Glomerular visceral epithelial cell (primary cell): ENCODE data around the gene KIF2A.
A peak's percentile ranks its signal among the peaks of the same experiment; 100 is the strongest.

Experiments
- DNase-seq: peaks from one replicate; pipeline ENCODE4 v3.0.0-alpha.2; 2016; ENCODE audit errors: extremely low spot score

Gene KIF2A

DNA sequence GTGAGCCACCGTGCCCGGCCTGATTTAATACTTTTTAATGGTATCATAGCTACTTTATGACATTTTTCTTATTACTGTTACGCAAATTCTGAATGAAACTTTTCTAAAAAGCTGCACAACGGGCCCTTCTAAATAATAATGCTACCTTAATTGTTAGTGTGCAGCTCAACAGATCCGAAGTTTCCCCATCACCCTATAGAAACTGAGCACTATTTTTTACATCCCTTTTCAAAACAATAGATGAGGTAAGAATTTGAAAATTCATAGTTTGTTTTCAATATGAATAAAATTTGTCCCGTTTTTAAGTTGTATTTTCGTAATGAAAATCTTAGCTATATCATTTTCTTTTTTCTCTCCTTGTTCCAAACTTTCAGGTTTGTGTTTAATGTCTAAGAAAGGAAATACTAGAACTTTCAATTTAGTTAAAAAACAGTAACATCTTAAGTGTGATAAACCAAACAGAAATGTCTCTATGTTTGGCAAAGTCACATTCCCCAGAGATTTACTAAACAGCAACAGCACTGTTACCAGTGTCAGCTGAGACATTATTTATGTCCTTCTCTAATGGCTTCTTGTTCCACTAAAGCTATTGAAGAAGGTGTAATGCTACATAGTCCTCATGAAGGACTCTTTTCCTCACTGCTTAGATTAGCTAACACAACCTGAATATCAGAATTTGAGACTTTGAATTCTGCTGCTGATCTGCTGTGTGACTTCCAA, 22.9 kb downstream of the KIF2A start:
- no peak for DNase-seq

DNA sequence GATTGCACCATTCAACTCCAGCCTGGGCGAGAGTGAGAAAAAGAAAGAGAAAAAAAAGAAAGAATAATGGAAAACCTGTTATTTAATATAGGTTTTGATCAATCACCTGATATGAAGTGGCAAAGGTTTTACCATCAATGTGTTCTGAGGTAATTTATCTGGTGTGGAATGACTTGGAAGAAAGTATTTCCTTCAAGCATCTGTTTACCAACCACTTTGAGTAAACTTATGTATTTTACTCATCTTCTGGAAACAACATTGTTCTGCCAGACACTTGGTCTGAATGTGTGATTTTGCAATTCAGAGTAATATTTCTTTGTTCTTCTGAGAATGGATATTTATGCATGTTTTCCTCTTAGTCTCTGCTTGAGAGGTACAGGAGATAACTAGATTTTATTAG, 24.3 kb downstream of the KIF2A start:
- no peak for DNase-seq

DNA sequence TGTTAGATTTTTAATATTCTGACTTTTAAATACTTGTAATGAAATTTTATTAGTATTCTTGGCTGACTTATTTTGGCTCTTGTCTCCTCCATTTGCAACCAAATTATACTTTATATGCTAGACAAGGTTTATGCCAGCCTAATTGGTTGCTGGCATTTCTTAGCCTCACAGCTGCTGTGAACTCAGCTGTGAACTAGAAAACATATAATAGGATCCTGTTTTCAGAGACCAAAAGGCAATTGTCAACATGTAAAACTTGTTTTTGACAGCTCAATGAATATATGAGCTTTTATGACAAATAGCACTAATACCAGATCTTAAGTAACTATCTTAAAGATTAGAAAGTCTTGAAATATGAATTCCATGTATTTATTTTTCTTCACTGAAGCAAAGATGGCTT, 25.9 kb downstream of the KIF2A start:
- no peak for DNase-seq

DNA sequence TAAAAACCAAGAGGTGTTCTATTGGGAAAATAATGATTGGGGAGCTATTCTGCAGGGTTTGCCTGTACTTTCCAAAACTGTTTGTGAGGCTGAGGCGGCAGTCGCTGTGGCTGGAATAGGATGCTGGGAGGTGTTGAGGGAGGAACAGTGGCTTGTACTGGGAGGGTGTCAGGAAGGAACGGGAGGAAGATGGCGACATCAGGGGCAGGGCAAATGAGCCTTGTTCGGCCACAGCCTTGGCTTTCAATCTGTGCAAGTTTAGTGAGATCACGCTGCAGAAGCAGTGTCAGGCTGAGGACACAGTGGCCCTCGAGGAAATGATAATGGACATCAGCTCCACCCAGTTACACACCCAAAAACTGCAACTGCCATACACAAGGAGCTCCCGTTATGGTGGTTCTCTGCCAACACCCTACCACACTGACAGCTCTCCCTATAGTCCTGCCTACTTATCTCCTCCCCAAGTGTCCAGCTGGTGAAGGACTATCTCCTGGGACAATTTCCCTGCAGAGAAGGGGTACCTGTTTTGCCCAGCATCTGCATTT, 27.3 kb downstream of the KIF2A start:
- DNase-seq: no peak

DNA sequence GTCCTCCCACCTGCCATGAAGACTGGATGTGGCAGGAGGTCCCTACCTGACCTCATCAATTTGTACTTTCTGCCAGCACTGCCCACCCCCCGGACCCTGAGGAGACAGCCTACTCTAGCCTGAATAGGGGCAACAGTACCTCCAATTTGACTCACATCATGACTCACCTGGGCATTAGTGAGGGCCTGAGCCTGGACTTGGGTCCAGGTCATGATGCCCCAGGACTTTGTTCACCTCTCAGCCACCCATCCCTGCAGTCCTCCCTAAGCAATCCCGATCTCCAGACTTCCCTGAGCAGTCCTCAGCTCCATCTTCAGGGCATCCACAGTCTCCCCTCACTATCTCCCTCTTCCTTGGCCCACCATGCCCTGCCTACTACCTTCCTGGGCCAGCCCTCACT, 28.1 kb downstream of the KIF2A start:
- no peak for DNase-seq

DNA sequence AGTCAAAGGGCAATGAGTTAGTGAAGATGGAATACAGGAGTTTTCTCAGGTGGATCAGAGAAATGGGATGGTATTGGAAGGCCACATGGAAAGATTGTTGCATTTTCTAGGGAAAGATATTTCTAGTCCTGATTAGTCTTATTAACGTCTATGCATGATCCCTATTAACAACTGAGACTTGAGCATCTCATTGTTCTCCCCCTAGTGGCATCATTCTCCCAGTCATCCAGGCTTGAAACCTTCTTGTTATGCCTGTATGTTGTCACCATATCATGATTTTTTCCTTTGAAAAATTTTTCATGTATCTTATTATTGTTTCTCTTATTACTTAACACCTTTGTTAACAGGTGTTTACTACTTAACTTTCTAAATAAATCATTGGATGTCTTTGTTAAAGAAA, 34.4 kb downstream of the KIF2A start:
- no peak for DNase-seq

DNA sequence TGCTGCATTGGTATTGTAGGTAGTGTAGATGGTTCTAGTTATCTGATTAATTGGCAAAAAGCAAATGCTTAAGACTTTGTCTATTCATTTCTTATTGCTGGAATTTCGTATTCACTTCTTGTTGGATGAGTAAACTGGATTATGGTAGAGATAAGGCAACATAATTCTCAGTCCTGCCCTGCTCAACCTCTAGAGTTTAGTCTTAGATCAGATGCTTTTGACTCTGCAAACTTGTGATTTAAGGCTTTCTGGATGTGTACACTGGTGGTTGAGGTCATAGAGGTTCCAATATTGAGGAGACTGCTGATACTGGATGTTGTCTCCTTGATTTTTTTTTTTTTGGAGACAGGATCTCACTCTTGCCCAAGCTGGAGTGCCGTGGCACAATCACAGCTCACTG, 35.0 kb downstream of the KIF2A start:
- no peak for DNase-seq

DNA sequence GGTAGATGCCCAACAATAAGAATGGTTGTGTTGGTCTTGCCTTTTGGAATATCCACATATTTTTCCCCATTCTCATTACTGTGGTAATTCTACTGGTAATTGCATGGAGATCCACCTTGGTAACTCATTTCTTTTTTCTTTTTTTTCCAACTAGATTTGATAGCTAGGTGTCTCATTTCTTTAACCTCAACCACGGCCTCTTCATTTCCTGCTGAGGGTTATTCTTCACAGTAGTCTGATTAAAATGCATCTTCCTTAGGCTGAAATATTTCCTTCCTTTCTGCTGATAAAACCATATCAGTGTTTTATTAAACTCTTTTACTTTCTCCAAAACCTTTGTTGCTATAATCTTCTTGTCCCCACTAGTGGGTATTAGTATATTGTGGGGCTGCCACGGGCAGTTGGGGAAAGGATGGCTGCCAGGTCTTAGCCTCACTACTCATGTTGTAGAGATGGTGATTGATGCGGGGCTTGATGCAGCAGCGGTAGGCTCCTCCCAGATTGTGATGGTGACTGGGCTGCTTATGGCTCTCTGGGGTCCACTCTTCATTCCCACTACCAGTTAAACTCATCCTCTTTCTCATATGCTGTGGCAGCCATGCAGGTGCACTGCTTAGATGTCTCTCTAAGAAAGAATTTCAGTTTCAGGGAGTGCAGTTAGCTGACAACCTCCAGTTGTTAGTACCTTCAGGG, 35.9 kb downstream of the KIF2A start:
- no peak for DNase-seq

DNA sequence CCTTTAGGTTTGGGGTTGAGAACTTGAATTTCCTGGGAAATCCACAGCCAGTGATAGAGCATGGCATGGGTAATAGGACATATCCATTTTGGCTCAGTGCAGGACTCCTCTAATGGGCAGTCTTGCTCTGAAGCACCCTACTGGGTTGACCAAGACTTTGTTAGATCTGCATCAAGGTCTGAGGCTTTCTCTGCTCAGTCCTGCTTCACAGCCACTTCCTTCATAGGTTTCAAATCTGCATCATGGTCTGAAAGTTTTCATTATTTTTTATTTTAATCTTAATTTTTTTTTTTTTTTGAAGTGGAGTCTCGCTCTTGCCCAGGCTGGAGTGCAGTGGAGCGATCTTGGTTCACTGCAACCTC, 36.5 kb downstream of the KIF2A start:
- no peak for DNase-seq

DNA sequence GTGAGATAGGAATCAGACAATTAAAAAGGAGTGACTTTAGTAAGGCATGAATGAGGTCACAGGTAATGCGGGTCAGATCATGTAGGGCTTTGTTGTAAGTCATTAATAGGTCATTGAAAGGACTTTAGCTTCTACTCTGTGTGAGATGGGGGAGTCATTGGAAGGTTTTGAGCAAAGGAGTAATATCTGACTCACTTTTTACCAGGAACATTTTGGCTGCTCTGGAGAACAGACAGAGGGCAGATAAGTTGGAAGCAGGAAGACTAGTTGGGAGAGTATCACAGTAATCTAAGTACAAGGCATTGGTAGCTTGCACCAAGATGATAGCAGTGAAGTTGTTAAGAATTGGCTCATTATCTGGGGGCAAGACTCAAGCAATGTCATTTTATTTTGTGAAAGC, 37.4 kb downstream of the KIF2A start:
- DNase-seq: no peak

DNA sequence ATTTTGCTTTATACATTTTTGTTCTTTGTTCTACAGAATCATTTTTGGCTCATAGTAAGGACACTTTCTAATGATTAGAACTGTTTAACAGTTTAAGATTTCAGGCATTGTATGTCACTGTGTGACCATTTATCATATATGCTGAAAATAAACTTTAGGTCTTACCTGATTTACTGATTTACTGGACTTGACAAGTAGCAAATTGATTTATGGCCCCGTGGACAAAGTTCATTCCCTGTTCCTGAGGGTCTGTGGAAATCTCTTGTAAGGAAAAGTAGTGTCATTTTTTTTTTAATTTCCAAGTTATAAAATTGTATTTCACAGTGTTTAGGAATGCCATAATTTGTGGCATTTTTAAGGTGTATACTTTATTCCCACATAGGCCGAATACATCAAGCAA, 40.7 kb downstream of the KIF2A start:
- no peak for DNase-seq

DNA sequence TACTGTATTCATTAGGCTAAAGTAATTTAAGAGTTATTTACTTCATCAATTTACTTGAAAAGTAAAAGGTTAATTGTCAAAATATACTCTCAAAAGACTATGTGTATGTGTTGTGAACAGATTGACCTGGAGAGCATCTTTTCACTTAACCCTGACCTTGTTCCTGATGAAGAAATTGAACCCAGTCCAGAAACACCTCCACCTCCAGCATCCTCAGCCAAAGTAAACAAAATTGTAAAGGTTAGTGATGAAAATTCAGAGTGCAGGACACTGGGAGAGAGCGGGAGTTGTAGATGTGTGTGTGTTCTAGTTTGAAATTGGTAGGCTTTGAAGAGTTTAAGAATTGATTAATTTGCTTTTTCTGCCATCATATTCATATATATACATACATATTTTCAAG, 41.9 kb downstream of the KIF2A start:
- no peak for DNase-seq

DNA sequence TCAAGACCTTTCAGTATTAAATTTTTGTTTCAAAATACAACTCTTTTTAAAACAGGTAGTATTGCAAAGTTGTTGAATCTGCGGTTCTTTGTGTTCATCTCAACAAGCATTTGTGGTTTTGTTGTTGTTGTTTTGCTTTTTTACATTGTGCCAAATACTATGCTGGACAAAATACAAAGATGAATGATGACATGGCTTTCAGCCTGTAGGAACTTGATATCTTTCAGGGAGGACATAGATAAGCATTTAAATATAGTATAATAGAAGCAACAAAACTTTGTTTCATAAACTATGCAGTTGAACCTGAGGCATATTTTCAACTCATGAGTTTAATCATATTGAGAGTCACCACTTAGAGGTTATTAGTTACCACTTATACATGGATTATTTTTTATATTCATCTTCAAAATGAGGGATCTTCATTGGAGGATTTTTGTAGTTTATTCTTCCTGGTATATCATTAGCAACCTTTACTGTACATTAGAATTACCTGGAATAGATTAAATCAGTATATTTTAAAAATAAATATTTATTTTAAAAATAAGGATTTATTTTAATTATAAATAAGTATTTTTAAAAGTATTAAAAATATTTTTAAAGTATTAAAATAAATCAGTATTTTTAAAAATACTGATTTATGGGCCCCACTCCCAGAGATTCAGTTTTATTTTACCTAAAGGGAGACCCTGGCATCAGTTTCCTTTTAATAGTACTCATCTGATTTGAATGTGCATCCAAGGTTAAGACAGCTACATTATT, 42.9 kb downstream of the KIF2A start:
- DNase-seq: no peak

DNA sequence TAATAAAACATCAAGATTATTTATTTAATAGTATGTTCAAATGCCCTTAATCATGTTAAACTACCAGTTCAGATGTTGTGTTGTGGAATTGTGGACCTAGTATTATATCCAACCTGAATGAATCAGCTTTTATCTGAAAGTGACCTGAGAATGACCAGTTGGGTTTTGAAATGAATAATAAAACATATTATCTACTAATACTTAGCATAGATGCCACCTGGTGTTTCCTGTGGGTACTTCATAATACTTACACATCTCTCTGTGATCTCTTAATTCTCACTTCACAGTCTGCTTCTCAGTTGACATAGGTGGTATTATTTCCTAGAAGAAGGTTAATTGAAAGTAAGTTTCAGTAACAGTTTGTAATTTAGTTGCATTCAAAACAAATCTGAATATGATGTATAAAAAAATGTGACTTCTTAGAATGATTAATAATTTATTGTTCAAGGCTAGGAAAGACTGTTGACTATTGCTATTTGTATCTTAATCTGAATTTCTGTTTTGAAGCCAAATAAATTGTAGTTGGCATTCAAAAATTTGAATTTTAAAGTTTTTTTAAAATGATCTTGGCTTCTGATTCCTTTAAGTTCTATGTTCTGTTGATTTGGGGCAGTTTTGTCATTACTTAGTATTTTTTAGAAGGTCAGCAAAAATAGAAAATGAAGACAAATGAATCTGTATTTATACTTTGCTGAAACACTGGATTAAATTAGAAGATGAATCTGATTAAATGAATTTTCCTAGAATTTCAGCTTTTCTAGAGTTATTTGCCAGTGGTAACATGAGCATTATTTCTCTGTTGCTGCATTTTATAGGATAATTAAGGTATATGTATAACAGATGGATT, 48.2 kb downstream of the KIF2A start:
- peak; percentile 59 for DNase-seq

DNA sequence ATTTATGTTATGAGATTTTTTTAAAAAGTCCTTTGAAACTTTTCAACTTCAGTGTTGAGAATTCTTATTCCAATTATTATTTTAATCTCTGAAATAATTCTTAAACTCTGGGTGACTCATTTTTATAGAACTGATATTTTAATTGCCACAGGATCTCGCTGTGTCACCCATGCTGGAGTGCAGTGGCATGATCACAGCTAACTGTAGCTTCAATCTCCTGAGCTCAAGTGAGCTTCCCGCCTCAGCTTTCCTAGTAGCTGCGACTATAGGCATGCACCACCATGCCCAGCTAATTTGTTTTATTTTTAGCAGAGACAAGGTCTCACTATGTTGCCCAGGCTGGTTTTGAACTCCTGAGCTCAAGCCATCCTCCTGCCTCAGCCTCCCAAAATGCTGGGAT, 56.7 kb downstream of the KIF2A start:
- DNase-seq: no peak

DNA sequence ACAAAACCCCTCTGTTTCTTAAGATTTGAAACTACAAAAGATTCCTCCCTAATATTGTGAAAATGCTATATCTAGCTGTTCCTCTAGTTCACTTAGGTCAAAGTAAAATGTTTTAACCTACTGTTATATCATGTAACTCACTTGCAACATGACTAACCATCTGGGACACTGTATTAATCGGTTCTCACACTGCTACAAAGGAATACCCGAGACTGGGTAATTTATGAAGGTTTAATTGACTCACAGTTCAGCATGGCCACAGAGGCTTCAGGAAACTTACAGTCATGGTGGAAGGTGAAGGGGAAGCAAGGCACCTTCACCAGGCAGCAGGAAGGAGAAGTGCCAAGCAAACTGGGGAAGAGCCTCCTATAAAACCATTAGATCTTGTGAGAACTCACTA, 63.0 kb downstream of the KIF2A start:
- no peak for DNase-seq

DNA sequence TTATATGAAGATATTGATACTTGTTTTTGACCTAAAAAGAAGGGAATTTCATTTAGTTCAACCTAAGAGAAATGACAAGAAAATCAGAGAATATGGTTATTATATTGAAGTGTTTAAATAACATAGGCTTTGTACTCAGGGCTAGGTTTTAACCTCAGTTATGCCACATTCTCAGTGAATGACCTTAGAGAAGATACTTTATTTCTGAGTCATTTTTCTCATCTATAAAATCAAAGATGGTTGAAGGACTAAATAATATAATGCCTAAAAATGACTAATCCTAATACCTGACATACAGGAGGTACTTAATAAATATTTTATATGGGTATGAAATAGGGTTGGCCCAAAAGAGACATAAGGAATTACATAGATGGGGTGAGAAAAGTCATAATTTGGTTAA, 65.4 kb downstream of the KIF2A start:
- no peak for DNase-seq

DNA sequence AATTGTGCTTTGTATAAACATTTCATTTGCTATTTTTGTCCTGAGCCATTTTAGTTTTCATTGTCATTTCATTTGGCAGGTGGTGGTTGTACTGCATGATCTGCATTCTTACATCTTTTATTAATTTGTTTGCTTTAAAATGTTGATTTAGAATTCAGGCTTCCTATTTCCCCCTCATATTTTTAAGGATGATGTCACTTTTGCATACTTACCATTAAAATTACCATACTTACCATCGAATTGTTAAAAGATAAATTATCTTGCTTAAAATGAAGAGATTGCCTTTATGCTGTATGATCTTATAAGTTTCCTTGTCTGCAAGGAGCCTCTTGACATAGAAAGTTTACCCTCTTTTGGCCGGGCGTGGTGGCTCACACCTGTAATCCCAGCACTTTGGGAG, 66.6 kb downstream of the KIF2A start:
- no peak for DNase-seq

DNA sequence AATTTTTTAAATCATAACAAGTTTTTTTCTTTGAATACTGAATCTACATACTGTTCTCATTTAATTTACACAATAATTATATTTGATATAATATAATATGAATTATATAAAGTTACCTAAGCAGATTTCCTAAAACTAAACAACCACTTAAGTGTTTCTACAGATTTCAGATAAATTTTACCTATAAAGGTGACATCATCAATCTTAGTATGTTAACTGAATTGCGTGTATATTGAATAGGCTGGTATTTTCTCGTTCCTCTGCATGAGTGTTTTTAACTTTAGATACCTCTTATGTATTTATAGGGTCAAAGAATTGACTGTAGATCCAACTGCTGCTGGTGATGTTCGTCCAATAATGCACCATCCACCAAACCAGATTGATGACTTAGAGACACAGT, 67.4 kb downstream of the KIF2A start:
- no peak for DNase-seq

DNA sequence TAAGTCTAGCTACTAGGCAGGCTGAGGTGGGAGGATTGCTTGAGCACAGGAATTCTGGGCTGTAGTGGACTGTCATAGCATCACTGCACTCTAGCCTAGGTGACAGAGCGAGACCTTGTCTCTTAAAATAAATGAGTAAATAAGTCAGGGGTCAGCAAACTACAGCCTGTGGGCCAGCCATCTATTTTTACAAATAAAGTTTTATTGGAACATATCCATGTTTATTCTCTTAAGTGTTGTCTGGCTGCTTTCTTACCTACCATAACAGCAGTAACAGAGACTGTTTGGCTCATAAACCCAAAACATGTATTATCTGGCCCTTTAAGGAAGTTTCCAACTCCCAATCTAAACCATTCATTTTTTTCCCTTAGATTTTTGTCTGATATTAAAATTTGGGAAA, 68.1 kb downstream of the KIF2A start:
- DNase-seq: no peak

DNA sequence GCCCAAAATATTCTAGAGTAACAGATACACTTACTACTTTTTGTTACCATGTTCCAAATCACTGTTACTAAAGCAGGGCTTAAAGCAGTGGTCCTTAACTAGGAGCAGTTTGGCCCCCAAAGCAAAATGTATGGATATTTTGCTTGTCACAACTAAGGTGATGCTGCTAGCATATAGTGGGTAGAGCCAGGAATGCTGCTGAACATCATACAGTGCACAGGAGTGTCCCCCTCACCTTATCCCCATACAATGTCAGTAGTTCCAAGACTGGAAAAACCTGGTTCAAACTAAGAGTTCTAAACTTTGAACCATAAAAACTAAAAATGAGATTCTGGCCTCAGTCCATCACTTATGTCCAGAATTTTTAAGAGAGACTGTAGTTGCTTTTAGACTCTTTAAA, 69.6 kb downstream of the KIF2A start:
- DNase-seq: no peak

DNA sequence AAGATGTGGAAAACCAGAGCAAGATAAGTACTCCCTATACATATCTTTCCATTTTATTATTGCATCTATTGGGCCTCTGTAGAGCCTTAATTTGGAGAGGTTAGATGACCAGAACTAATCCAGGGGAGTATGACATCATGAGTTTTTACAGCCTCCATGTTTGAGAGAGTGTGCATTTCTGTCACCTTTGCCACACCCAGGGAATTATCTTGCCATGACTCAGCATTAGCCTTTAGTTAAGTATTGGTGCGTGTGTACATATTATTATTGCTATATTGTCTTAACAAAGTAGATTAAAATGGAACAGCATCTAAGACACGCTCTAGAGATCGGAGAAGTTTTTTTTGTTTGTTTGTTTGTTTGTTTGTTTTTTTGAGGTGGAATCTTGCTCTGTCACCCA, 70.1 kb downstream of the KIF2A start:
- DNase-seq: no peak
